Measurements from ENCODE around the gene PCTP.

PCTP gene

GRCh38 chr17:55720919-55721836 is 29.7 kb upstream of the PCTP start:
- TF ChIP-seq ZFX (IDR thresholded peaks at IDR 0.05) = no peak
- TF ChIP-seq CTCF (conservative IDR thresholded peaks at IDR 0.05) = 0 out of 2 replicates have a peak, but pooled peaks have one; percentile 6
- H3K27ac ChIP-seq = no peak overlapping the region

- TF ChIP-seq CTCF (conservative IDR thresholded peaks at IDR 0.05) = no peak
- no peak for TF ChIP-seq ZFX (IDR thresholded peaks at IDR 0.05)
Observed at GRCh38 chr17:55722016-55722736, 28.7 kb upstream of the PCTP start.

GRCh38 chr17:55722742-55723487 is 27.9 kb upstream of the PCTP start, which contains the start of gene TMEM100:
Gene TMEM100, minus strand, starts transcription at chr17:55722864. Its CDS starts 1,794 bp downstream, at chr17:55721070.
- TF ChIP-seq ZFX (IDR thresholded peaks at IDR 0.05) (no peak), CTCF (conservative IDR thresholded peaks at IDR 0.05) (no peak)
- H3K27ac ChIP-seq = no peak within 1 kb of the TSS

More at GRCh38 chr17:55722016-55722736, 28.7 kb upstream of the PCTP start:
- H3K27ac ChIP-seq = no peak overlapping the region

- H3K27ac ChIP-seq = no peak overlapping the region
- no peak for TF ChIP-seq CTCF (conservative IDR thresholded peaks at IDR 0.05)
- no peak for TF ChIP-seq ZFX (IDR thresholded peaks at IDR 0.05)
Observed at GRCh38 chr17:55723488-55723848, 27.4 kb upstream of the PCTP start.

- peak overlapping the region; percentile 29; the same call in 1 of the 2 replicates for H3K27ac ChIP-seq
- no peak for TF ChIP-seq ZFX (IDR thresholded peaks at IDR 0.05)
- TF ChIP-seq CTCF (conservative IDR thresholded peaks at IDR 0.05) = no peak
Observed at GRCh38 chr17:55726440-55726839, 24.4 kb upstream of the PCTP start.

GRCh38 chr17:55727275-55727674 is 23.6 kb upstream of the PCTP start:
- TF ChIP-seq CTCF (conservative IDR thresholded peaks at IDR 0.05) (no peak), ZFX (IDR thresholded peaks at IDR 0.05) (no peak)
- no peak overlapping the region; the same call in 1 of the 2 replicates for H3K27ac ChIP-seq

All from C4-2B (cell line).